Measurements from ENCODE around the gene FGGY.

DNA sequence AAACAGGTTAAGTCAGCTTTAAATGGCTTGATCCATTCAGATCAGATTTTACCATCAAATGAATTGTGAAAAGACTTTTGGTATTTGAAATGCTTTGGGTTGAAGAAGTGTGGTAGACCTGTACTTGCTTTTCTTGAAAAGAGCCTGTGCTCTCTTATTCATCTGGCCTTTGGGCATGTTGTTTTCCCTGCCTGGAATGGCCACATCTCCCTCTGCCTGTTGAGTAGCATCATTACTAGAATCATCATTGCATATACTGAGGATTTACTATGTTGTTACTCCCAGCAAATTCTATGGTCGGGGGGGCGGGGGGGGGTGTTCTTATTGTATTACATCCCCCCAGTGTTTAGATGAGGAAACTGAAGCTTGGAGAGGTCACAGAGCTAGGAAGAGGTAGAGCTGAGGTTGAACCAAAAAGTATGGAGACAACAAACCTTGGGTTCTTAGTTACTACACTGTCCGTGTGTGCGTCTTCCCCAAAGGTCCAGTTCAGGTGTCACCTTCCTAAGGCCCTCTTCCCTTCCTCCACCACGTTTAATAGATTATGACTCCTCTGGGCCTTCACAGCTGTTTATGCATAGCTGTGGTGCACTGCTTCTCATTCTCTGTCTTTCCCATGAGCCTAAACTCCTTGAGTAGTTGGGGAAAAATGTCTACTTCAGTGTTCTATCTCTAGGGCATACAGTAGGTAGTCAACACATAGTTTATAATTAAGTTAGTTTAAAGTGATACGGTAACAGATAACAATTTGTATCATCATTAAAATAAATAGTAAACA is 271.5 kb downstream of the FGGY start:
- TF ChIP-seq CTCF (IDR thresholded peaks at IDR 0.05) (peak; percentile 23), EZH2 (IDR thresholded peaks at IDR 0.05) (no peak)

All from neural progenitor cell (in vitro differentiated cells).